GM21825 (cell line): ENCODE results near the gene TNFSF10.

Source experiments
- ATAC-seq: cut with Tn5 transposase; IDR thresholded peaks from one replicate; pipeline ENCODE4 v1.9.1; 2021; ENCODE audit warnings: mild to moderate bottlenecking, moderate library complexity; ENCODE audit not compliant: unreplicated experiment

TNFSF10 gene

GRCh38 chr3:172461530-172462138, 61.6 kb downstream of the TNFSF10 start:
- no peak for ATAC-seq

- no peak for ATAC-seq
Observed at GRCh38 chr3:172456404-172456803, 66.8 kb downstream of the TNFSF10 start.
